GM19397 (cell line): ENCODE results near the gene ADGRV1.
A peak's percentile ranks its signal among the peaks of the same experiment; 100 is the strongest.
"Not testable (repeated sequence)": the region's sequence is repeated elsewhere in the genome, so short reads cannot be mapped to it uniquely, and the experiment has no call there.

Experiments
- ATAC-seq: cut with Tn5 transposase; IDR thresholded peaks from one replicate; pipeline ENCODE4 v1.9.1; 2021; ENCODE audit warnings: mild to moderate bottlenecking, moderate library complexity; ENCODE audit not compliant: unreplicated experiment

ADGRV1 gene

GRCh38 chr5:90933298-90933697 is 374.7 kb downstream of the ADGRV1 start:
- ATAC-seq, result no peak

- no peak for ATAC-seq
These were observed 375.6 kb downstream of the ADGRV1 start for GRCh38 chr5:90934091-90934719.

GRCh38 chr5:90934738-90935137 is 376.1 kb downstream of the ADGRV1 start:
- ATAC-seq, result no peak

- ATAC-seq, result no peak
These were observed 380.6 kb downstream of the ADGRV1 start for GRCh38 chr5:90939211-90939610.

- ATAC-seq, result peak; percentile 97
These were observed 381.8 kb downstream of the ADGRV1 start for GRCh38 chr5:90940227-90940995.

GRCh38 chr5:90941002-90941720 is 382.6 kb downstream of the ADGRV1 start:
- ATAC-seq, result no peak

- no peak for ATAC-seq
These were observed 385.5 kb downstream of the ADGRV1 start for GRCh38 chr5:90944116-90944515.

GRCh38 chr5:90947667-90948066 is 389.1 kb downstream of the ADGRV1 start:
- no peak for ATAC-seq

GRCh38 chr5:90948969-90949368 is 390.4 kb downstream of the ADGRV1 start:
- no peak for ATAC-seq

GRCh38 chr5:90949469-90950358 is 391.1 kb downstream of the ADGRV1 start:
- ATAC-seq, result no peak

GRCh38 chr5:90955001-90955635 is 396.5 kb downstream of the ADGRV1 start:
- ATAC-seq, result no peak

- ATAC-seq, result no peak
These were observed 398.0 kb downstream of the ADGRV1 start for GRCh38 chr5:90956511-90957097.

- ATAC-seq, result no peak
These were observed 399.3 kb downstream of the ADGRV1 start for GRCh38 chr5:90957906-90958305.

GRCh38 chr5:90959262-90959661 is 400.7 kb downstream of the ADGRV1 start:
- ATAC-seq, result no peak

- no peak for ATAC-seq
These were observed 403.9 kb downstream of the ADGRV1 start for GRCh38 chr5:90962481-90962880.

GRCh38 chr5:90965110-90965685 is 406.6 kb downstream of the ADGRV1 start:
- no peak for ATAC-seq

- no peak for ATAC-seq
These were observed 408.8 kb downstream of the ADGRV1 start for GRCh38 chr5:90967443-90967842.

- ATAC-seq, result no peak
These were observed 409.3 kb downstream of the ADGRV1 start for GRCh38 chr5:90967851-90968250.

GRCh38 chr5:90968319-90968718 is 409.7 kb downstream of the ADGRV1 start:
- no peak for ATAC-seq

GRCh38 chr5:90969945-90970344 is 411.3 kb downstream of the ADGRV1 start:
- not testable (repeated sequence) for ATAC-seq
